Esophagus muscularis mucosa (tissue), 3 donors: ENCODE measurements around the gene ESAM.
"Not testable (repeated sequence)": the region's sequence is repeated elsewhere in the genome, so short reads cannot be mapped to it uniquely, and the experiment has no call there.

Experiments
- POLR2A ChIP-seq: fragments of 450-650 bp; IDR thresholded peaks from one replicate; pipeline ENCODE4 v1.6.1; 2017; ENCODE audit warnings: antibody characterized with exemption, moderate library complexity, mild to moderate bottlenecking, low read depth
- POLR2AphosphoS5 ChIP-seq, 2 donors: sonication (generic); formaldehyde crosslinking; IDR thresholded peaks; one replicate each; pipeline ENCODE4 v1.6.1; 2017; ENCODE audit warnings: antibody characterized with exemption in 2 of 2
- TF ChIP-seq, protein P1 (sequence below), 3 experiments: fragments of 200-600 bp in 2 of 3; fragments of 450-650 bp in 1 of 3; sonication (generic) in 2 of 3; IDR thresholded peaks; one replicate each; pipeline ENCODE4 v1.5.1; 2017 to 2019; ENCODE audit warnings: antibody characterized with exemption in 3 of 3, mild to moderate bottlenecking in 2 of 3, moderate library complexity in 1 of 3

- TF ChIP-seq POLR2AphosphoS5 (IDR thresholded peaks at IDR 0.05); POLR2A: not testable (repeated sequence)
- TF ChIP-seq, protein P1, sequence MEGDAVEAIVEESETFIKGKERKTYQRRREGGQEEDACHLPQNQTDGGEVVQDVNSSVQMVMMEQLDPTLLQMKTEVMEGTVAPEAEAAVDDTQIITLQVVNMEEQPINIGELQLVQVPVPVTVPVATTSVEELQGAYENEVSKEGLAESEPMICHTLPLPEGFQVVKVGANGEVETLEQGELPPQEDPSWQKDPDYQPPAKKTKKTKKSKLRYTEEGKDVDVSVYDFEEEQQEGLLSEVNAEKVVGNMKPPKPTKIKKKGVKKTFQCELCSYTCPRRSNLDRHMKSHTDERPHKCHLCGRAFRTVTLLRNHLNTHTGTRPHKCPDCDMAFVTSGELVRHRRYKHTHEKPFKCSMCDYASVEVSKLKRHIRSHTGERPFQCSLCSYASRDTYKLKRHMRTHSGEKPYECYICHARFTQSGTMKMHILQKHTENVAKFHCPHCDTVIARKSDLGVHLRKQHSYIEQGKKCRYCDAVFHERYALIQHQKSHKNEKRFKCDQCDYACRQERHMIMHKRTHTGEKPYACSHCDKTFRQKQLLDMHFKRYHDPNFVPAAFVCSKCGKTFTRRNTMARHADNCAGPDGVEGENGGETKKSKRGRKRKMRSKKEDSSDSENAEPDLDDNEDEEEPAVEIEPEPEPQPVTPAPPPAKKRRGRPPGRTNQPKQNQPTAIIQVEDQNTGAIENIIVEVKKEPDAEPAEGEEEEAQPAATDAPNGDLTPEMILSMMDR (IDR thresholded peaks at IDR 0.05): not testable (repeated sequence)
These were observed 8.9 kb upstream of the ESAM start for GRCh38 chr11:124770959-124771358.
